Measurements from ENCODE around the gene GPHB5. TPM values are rescaled to one million over a fixed set of nuclear protein-coding genes. Genes with fewer than 3 reads are reported as not detected.

Gene GPHB5
- total RNA-seq, 1 donor from 2014 or later: not detected

DNA sequence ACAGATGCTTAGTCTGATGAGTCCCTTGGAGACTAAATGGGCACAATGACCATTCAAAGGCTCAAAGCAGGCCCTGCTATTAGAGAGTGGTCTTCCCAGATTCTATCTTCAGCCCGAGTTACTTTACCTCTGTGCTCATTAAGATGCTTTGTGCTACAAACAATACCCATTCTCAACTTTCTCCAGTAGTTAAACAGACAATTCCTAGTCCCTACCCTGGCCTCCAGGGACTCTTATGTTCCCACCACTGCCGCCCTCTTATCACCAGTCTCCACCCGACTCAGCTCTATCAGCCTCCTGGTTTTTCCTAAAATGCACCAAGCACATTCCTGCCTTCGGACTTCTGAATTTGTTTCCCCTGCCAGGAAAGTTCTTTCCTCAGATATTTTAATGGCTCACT is 25.6 kb upstream of the GPHB5 start:
- Histone ChIP-seq H3K27me3 (ENCODE audit: control insufficient read depth, insufficient read depth, low read length) (no peaks in the 10 kb centered on the region), H3K4me3 (ENCODE audit: low read depth, low read length) (no peak overlapping the region), H3K36me3 (ENCODE audit: control insufficient read depth, insufficient read depth, low read length) (no peaks in the 10 kb centered on the region)
- DNase-seq (ENCODE audit: low read depth): no peak
- TF ChIP-seq, protein P1, sequence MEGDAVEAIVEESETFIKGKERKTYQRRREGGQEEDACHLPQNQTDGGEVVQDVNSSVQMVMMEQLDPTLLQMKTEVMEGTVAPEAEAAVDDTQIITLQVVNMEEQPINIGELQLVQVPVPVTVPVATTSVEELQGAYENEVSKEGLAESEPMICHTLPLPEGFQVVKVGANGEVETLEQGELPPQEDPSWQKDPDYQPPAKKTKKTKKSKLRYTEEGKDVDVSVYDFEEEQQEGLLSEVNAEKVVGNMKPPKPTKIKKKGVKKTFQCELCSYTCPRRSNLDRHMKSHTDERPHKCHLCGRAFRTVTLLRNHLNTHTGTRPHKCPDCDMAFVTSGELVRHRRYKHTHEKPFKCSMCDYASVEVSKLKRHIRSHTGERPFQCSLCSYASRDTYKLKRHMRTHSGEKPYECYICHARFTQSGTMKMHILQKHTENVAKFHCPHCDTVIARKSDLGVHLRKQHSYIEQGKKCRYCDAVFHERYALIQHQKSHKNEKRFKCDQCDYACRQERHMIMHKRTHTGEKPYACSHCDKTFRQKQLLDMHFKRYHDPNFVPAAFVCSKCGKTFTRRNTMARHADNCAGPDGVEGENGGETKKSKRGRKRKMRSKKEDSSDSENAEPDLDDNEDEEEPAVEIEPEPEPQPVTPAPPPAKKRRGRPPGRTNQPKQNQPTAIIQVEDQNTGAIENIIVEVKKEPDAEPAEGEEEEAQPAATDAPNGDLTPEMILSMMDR (IDR thresholded peaks at IDR 0.05; ENCODE audit: insufficient read depth, low read length, poor library complexity, severe bottlenecking): no peak

DNA sequence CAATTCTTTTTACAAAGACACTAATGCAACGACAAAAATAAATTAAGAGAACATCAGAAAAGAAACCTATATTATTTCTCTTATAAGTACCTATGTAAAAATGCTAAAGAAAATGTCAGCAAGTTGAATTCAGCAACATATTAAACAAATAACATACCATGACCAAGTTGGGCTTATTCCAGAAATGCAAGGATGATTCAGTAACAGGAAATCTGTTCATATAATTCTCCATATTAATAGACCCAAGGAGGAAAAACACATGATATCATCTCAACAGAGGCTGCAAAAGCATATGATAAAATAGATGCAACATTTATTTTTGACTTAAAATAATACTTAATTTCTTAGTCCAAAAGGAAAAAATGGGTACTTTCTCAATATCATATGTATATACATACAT is 25.1 kb upstream of the GPHB5 start:
- DNase-seq (ENCODE audit: low read depth): no peak
- Histone ChIP-seq H3K36me3 (ENCODE audit: control insufficient read depth, insufficient read depth, low read length) (no peaks in the 10 kb centered on the region), H3K27me3 (ENCODE audit: control insufficient read depth, insufficient read depth, low read length) (no peaks in the 10 kb centered on the region), H3K4me3 (ENCODE audit: low read depth, low read length) (no peak overlapping the region)
- TF ChIP-seq, protein P1 (IDR thresholded peaks at IDR 0.05; ENCODE audit: insufficient read depth, low read length, poor library complexity, severe bottlenecking): no peak

DNA sequence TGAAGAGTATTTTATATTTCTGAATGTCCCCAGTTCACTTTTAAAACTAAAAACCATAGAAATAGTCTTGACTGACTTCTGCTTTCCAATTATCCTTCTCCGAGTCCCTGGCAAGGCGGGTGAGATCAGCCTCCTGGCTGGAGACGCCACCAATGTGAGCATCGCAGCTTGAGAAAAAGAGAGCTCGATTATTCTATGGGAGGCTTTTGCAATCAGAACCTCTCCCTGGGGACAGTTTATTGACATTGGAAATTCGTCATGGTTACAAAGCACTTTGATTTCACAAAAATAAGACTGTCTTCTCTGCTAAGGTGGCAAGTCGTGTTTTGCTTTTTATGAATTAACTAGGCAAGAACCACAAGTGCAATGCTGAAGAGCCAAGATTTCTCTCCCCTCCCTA is 23.6 kb upstream of the GPHB5 start:
- no peak for DNase-seq (ENCODE audit: low read depth)
- TF ChIP-seq, protein P1 (IDR thresholded peaks at IDR 0.05; ENCODE audit: insufficient read depth, low read length, poor library complexity, severe bottlenecking): no peak

DNA sequence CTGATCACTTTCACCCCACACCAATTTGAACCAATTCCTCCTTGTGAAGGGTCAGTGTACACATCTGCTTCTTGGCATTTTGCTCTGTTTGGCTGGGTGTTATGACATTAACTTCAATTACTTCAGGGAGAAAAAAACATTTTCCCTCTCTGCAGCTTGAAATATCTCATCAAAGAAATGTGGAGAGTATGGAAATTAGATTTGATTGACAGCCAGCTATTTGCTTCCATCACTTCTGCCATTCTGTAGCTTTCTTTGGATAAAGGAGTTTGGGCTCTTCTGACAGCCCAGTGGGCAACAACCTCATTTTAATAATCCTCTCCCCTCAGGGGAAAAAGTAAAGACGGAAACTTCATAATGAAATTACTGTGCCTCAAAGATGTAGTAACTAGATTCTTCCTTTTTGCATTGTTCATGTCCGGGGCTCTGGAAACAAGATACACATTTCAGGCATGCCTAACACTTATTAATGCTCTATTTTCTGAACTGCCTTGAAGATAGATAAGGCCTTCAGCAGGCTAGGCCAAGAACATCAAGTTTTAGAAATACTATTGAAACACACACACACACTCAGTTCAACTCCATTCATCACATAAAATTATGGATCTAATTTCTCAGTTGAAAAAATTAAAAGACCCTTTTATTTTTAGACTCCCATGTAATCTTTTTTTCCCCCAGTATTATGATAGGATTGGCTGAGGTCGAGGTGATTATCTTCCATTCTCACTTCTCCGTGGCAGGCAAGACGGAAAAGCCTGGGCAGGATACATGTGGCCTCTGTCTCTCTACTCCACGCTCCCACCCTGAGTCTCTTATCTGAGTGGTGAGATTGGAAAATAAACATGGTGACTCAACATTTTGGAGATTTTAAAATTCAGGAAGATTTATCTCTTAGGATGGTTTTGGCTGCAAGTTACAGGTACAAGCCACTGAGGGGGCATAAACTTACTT is 10.3 kb upstream of the GPHB5 start:
- Histone ChIP-seq H3K27me3 (ENCODE audit: control insufficient read depth, insufficient read depth, low read length) (no peaks in the 10 kb centered on the region), H3K36me3 (ENCODE audit: control insufficient read depth, insufficient read depth, low read length) (no peaks in the 10 kb centered on the region), H3K4me3 (ENCODE audit: low read depth, low read length) (no peak overlapping the region)
- DNase-seq (ENCODE audit: low read depth): no peak
- TF ChIP-seq, protein P1 (IDR thresholded peaks at IDR 0.05; ENCODE audit: insufficient read depth, low read length, poor library complexity, severe bottlenecking): no peak

More for the DNA sequence above, 23.6 kb upstream of the GPHB5 start:
- H3K4me3 ChIP-seq (ENCODE audit: low read depth, low read length): no peak overlapping the region
- H3K27me3 ChIP-seq (ENCODE audit: control insufficient read depth, insufficient read depth, low read length): no peaks in the 10 kb centered on the region
- H3K36me3 ChIP-seq (ENCODE audit: control insufficient read depth, insufficient read depth, low read length): no peaks in the 10 kb centered on the region

DNA sequence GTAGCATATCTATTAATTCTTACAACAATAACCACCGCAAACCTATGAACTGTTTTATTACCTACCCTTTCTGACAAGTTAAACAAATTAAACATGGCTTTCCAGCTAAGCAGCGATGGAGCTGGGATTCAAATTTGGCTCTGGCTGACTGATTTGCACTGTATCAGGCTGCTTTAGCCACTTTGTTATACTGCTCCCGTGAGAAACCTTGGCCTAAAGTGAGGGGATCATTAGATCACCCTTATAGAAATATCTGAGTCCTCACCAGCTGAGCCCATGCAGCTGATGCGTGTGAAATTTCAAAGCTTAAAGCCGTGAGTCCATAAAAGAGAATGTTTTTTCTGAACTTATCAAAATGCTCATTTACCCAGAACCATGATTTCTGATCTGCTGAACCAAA is 8.1 kb upstream of the GPHB5 start:
- Histone ChIP-seq H3K27me3 (ENCODE audit: control insufficient read depth, insufficient read depth, low read length) (no peaks in the 10 kb centered on the region), H3K36me3 (ENCODE audit: control insufficient read depth, insufficient read depth, low read length) (no peaks in the 10 kb centered on the region), H3K4me3 (ENCODE audit: low read depth, low read length) (no peak overlapping the region)
- TF ChIP-seq, protein P1 (IDR thresholded peaks at IDR 0.05; ENCODE audit: insufficient read depth, low read length, poor library complexity, severe bottlenecking): no peak
- no peak for DNase-seq (ENCODE audit: low read depth)

Data from kidney epithelial cell (primary cell).